Duodenal mucosa (tissue), 2 donors: Measurements from ENCODE around the gene ADGRL1.
"Not testable (repeated sequence)": the region's sequence is repeated elsewhere in the genome, so short reads cannot be mapped to it uniquely, and the experiment has no call there.

Source experiments
- H3K27ac ChIP-seq: one replicate; pipeline ENCODE4 v1.7.0; 2013; ENCODE audit warnings: low read depth, low read length
- H3K27me3 ChIP-seq, 2 donors: one replicate each; pipeline ENCODE4 v1.7.0; 2013; ENCODE audit warnings: low read length in 2 of 2, control low read depth in 1 of 2; ENCODE audit not compliant: insufficient read depth in 2 of 2, control insufficient read depth in 1 of 2
- H3K36me3 ChIP-seq, 2 donors: one replicate each; pipeline ENCODE4 v1.7.0; 2013; ENCODE audit warnings: low read length in 2 of 2, control low read depth in 1 of 2; ENCODE audit not compliant: insufficient read depth in 2 of 2, control insufficient read depth in 1 of 2
- H3K4me1 ChIP-seq, 2 donors: one replicate each; pipeline ENCODE4 v1.7.0; 2013; ENCODE audit warnings: low read length in 2 of 2, control low read depth in 1 of 2; ENCODE audit not compliant: insufficient read depth in 2 of 2, control insufficient read depth in 1 of 2
- H3K4me3 ChIP-seq, 2 donors: one replicate each; pipeline ENCODE4 v1.7.0; 2013; ENCODE audit warnings: low read length in 2 of 2, low read depth in 1 of 2
- H3K9ac ChIP-seq, 2 donors: one replicate each; pipeline ENCODE4 v1.7.0; 2013; ENCODE audit warnings: low read length in 2 of 2, low read depth in 1 of 2
- H3K9me3 ChIP-seq, 2 donors: one replicate each; pipeline ENCODE4 v1.7.0; 2013; ENCODE audit warnings: low read length in 2 of 2, control low read depth in 1 of 2; ENCODE audit not compliant: control insufficient read depth in 1 of 2

ADGRL1 gene

GRCh38 chr19:14247548-14248471 is 41.8 kb upstream of the ADGRL1 start:
- peak overlapping the region; percentile 28 to 29 for H3K4me3 ChIP-seq
- not testable (repeated sequence) for H3K9me3 ChIP-seq, H3K36me3 ChIP-seq, H3K27me3 ChIP-seq, H3K27ac ChIP-seq, H3K4me1 ChIP-seq, H3K9ac ChIP-seq

GRCh38 chr19:14247205-14247547 is 41.2 kb upstream of the ADGRL1 start:
- H3K9me3 ChIP-seq, H3K4me3 ChIP-seq, H3K27ac ChIP-seq, H3K36me3 ChIP-seq, H3K9ac ChIP-seq, H3K27me3 ChIP-seq, H3K4me1 ChIP-seq: not testable (repeated sequence)

- not testable (repeated sequence) for H3K4me3 ChIP-seq, H3K27me3 ChIP-seq, H3K27ac ChIP-seq, H3K4me1 ChIP-seq, H3K9ac ChIP-seq, H3K36me3 ChIP-seq, H3K9me3 ChIP-seq
Observed at GRCh38 chr19:14244393-14244792, 38.4 kb upstream of the ADGRL1 start.

GRCh38 chr19:14243718-14244117 is 37.7 kb upstream of the ADGRL1 start:
- H3K9ac ChIP-seq, H3K27ac ChIP-seq, H3K9me3 ChIP-seq, H3K27me3 ChIP-seq, H3K36me3 ChIP-seq, H3K4me3 ChIP-seq, H3K4me1 ChIP-seq: not testable (repeated sequence)

GRCh38 chr19:14237014-14237941 is 31.3 kb upstream of the ADGRL1 start:
- H3K36me3 ChIP-seq: no peaks in the 10 kb centered on the region
- peaks cover 0 to 6% of the 10 kb centered on the region in 2 donors for H3K4me1 ChIP-seq
- no peaks in the 10 kb centered on the region for H3K27me3 ChIP-seq
- no peak overlapping the region for H3K9ac ChIP-seq
- peaks cover 0 to 2% of the 10 kb centered on the region in 2 donors for H3K9me3 ChIP-seq
- no peak overlapping the region for H3K4me3 ChIP-seq
- no peak overlapping the region for H3K27ac ChIP-seq

- H3K27ac ChIP-seq, H3K36me3 ChIP-seq, H3K4me3 ChIP-seq, H3K9me3 ChIP-seq, H3K4me1 ChIP-seq, H3K9ac ChIP-seq, H3K27me3 ChIP-seq: not testable (repeated sequence)
Observed at GRCh38 chr19:14232945-14233344, 27.0 kb upstream of the ADGRL1 start.

- H3K36me3 ChIP-seq, H3K4me3 ChIP-seq, H3K27me3 ChIP-seq, H3K4me1 ChIP-seq, H3K27ac ChIP-seq, H3K9ac ChIP-seq, H3K9me3 ChIP-seq: not testable (repeated sequence)
Observed at GRCh38 chr19:14228446-14229071, 22.6 kb upstream of the ADGRL1 start.

- H3K9me3 ChIP-seq: not testable (repeated sequence)
Observed at GRCh38 chr19:14226498-14226897, 20.5 kb upstream of the ADGRL1 start.

GRCh38 chr19:14222886-14223285 is 16.9 kb upstream of the ADGRL1 start:
- Histone ChIP-seq H3K27ac (no peak overlapping the region), H3K27me3 (no peaks in the 10 kb centered on the region), H3K9me3 (no peaks in the 10 kb centered on the region), H3K36me3 (no peaks in the 10 kb centered on the region), H3K4me3 (no peak overlapping the region), H3K9ac (no peak overlapping the region), H3K4me1 (no peaks in the 10 kb centered on the region)

More at GRCh38 chr19:14226498-14226897, 20.5 kb upstream of the ADGRL1 start:
- not testable (repeated sequence) for H3K9ac ChIP-seq, H3K4me3 ChIP-seq, H3K36me3 ChIP-seq, H3K27ac ChIP-seq, H3K27me3 ChIP-seq, H3K4me1 ChIP-seq

- H3K4me3 ChIP-seq, H3K36me3 ChIP-seq, H3K9ac ChIP-seq, H3K27ac ChIP-seq, H3K27me3 ChIP-seq, H3K4me1 ChIP-seq, H3K9me3 ChIP-seq: not testable (repeated sequence)
Observed at GRCh38 chr19:14221345-14221744, 15.4 kb upstream of the ADGRL1 start.
